NCI-H526 treated with DMSO at 0.1 percent for 48 hours (cell line): ENCODE measurements around the gene ASGR1.

Source experiments
- DNase-seq: peaks from one replicate; lab custom pipeline; 2025; lab: John Stamatoyannopoulos, UW

ASGR1 gene

GRCh38 chr17:7179317-7180254 lies at the start of gene ASGR1:
TSS of gene ASGR1 (minus strand) at chr17:7179370. CDS start at chr17:7178563, 807 bp downstream.
- no peak for DNase-seq

DNA sequence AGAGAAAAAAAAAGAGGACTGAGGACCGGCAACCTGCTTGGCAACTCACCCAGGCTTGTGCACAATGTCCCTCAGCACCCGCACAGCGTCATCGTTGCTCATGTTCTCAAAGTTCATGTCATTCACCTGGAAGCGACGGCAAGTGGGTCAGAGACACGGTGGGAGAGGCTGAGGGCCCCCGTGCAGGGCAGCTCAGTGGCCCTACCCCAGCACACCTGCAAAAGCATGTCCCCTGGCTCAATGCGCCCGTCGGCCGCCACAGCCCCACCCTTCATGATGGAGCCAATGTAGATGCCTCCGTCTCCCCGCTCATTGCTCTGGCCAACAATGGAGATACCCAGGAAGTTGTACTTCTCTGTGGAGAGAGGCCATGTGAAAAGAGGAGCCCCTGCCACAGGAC lies 49.8 kb upstream of the ASGR1 start:
- DNase-seq: no peak

- DNase-seq: no peak
These were observed 47.8 kb upstream of the ASGR1 start for GRCh38 chr17:7226721-7227710.

- DNase-seq: no peak
These were observed 46.7 kb upstream of the ASGR1 start for GRCh38 chr17:7225711-7226331.

GRCh38 chr17:7224661-7225111 lies 45.5 kb upstream of the ASGR1 start:
- DNase-seq: no peak

DNA sequence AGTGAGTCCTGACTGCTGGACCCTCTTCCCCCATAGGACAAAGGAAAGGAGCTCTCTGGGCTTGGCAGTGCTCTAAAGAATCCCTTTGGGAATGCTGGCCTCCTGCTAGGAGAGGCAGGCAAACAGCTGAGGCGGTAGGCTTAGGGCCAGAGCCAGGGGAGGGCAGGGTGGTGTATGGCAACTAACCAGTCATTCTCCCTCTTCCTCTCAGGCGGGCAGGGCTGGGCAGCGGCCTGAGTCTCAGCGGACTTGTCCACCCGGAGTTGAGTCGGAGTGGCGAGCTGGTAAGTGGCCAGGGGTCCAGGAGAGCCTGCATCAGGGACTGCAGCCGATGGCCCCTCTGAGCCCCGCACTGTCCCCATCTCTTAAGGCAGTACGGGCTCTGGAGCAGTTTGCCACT lies 44.9 kb upstream of the ASGR1 start:
- DNase-seq: no peak

GRCh38 chr17:7223375-7223774 lies 44.2 kb upstream of the ASGR1 start:
- no peak for DNase-seq

DNA sequence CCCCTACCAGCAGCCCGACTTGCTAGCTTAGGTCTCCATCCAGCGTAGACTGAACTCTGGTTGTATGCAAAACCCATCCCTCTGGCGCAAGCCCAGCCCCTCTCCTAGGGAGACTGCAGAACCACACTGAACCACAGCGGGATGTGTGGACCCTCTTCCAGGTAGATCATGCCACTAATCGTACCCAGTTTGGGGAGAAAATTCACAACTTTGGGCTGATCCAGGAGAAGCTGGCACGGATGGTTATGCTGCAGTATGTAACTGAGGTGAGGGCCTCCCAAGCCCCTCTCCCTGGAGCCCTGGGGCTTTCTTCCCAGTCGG lies 43.8 kb upstream of the ASGR1 start:
- no peak for DNase-seq

DNA sequence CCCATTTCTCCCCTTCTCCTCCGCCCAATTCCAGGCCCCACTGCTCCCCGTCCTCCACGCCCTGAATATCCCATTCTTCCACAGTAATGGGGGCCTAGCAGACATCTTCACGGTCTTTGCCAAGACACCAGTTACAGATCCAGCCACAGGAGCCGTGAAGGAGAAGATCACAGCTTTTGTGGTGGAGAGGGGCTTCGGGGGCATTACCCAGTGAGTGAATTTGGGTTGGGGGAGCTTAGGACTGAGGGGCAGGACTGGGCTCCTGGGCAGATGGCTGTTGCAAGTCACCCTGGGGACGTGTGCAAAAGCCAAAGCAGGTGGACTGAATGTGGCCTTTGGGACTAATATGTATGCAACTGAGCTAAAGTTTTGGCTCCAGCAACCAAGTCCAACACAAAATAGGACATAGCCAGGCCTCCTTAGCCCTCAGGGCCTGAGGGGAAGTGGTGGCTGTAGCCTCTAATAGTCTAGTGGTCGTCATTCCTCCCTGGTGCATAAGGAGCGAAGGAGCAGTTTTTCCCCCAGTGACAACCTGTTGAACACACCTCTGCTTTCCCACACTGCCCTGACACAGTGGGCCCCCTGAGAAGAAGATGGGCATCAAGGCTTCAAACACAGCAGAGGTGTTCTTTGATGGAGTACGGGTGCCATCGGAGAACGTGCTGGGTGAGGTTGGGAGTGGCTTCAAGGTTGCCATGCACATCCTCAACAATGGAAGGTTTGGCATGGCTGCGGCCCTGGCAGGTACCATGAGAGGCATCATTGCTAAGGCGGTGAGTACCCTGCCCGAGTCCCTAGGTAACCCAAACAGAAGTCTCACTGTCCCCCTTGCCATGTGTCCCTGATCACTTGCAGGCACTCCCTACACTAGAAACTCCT lies 43.2 kb upstream of the ASGR1 start:
- DNase-seq: no peak

DNA sequence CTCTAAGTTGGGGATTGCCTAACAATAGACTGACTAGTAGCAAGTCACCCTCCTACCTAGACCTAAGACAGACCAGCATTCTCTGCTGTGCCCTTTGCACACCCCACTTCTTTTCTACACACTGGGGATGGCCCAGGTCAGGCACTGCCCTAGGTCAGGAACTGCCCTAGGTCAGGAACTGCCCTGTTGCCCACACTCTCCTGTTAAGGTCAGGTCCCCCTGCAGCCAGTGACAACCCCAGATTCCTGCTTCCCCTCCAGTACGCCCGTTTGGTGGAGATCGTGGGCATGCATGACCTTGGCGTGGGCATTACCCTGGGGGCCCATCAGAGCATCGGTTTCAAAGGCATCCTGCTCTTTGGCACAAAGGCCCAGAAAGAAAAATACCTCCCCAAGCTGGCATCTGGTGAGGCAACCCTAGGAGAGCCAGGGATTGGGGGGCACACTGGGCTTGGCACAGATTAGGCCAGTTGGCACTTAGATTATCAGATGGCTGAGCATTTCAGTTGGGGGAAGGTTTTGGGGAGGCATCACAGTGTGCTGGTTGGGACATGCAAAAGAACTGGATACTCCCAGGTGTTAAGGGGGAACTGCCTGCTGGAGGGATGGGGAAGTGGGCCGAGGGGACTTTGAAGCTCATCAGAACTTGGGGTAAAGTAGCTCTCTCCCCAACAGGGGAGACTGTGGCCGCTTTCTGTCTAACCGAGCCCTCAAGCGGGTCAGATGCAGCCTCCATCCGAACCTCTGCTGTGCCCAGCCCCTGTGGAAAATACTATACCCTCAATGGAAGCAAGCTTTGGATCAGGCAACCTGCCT lies 42.3 kb upstream of the ASGR1 start:
- no peak for DNase-seq

DNA sequence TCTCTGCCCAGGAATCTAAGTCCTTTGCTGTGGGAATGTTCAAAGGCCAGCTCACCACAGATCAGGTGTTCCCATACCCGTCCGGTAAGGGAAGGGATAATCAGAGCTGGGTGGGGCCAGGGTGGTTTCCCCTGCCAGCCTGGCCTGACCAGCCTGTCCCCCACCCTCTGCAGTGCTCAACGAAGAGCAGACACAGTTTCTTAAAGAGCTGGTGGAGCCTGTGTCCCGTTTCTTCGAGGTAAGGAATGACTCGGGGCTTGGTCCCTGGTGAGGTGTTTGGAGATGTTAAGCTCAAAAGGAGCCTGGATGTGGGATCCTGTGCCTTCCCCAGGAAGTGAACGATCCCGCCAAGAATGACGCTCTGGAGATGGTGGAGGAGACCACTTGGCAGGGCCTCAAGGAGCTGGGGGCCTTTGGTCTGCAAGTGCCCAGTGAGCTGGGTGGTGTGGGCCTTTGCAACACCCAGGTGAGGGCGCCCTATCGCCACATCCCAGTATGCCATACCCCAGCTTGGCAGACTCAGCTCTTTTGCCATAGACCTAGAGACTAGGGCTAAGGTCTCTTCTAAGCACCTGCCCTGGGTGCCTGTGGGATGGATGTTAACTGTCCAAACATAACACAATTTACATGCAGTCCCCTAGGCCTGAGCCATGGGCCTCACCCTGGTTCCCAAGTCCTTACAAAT lies 41.6 kb upstream of the ASGR1 start:
- no peak for DNase-seq

- peak; percentile 10 for DNase-seq
These were observed 40.8 kb upstream of the ASGR1 start, which contains the start of the genes ACADVL and DLG4 for GRCh38 chr17:7219812-7220592. TSS of gene ACADVL (plus strand) at chr17:7219938. CDS start at chr17:7219985, 47 bp downstream. TSS of gene DLG4 (minus strand) at chr17:7219836.

DNA sequence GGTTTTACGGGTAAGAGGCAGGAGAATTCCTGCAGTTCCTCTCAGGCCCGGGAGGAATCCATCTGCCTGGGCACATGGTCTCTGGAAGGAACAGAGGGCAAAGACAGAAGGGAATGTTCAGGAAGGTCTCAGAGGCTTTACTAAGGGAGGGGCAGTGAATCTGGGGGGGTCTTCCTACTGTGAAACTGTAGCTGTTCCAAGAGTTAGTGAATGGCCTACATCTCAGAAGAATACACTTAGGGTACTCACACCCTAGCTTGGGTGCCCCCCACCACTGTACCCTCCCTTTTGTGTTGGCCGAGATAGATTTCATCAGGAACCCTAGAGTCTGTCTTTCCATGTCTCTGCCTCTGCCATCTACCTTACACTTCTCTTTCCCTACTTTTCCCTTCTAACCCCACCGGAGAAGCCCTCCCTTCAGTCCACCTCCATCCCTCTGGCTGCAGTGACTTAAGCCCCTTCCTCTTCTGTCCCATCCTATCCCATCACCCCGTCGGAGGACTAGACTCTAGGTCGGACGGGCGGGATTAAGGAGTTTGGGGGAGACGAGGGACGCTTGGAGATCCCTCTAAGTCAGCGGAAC lies 40.1 kb upstream of the ASGR1 start:
- DNase-seq: no peak

- DNase-seq: no peak
These were observed 39.6 kb upstream of the ASGR1 start for GRCh38 chr17:7218758-7219157.

DNA sequence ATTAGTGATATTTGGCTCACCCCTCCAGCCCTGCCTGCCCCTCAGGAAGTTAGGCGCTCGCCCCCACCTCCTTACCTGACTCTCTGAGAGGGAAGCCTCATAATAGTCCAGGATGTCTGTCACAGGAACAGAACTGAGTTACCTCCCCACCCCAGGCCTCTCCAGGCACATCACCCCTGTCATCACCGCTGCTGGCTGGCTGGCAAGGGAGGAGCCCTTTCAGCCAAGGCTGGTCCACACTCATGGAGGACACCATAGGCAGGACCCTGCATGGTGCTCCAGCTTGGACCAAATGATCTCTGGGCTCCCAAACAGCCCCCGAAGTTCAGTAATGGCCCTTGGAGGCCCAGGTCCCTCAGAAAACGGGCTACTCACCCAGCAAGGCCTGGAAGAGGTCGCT lies 39.0 kb upstream of the ASGR1 start:
- no peak for DNase-seq

DNA sequence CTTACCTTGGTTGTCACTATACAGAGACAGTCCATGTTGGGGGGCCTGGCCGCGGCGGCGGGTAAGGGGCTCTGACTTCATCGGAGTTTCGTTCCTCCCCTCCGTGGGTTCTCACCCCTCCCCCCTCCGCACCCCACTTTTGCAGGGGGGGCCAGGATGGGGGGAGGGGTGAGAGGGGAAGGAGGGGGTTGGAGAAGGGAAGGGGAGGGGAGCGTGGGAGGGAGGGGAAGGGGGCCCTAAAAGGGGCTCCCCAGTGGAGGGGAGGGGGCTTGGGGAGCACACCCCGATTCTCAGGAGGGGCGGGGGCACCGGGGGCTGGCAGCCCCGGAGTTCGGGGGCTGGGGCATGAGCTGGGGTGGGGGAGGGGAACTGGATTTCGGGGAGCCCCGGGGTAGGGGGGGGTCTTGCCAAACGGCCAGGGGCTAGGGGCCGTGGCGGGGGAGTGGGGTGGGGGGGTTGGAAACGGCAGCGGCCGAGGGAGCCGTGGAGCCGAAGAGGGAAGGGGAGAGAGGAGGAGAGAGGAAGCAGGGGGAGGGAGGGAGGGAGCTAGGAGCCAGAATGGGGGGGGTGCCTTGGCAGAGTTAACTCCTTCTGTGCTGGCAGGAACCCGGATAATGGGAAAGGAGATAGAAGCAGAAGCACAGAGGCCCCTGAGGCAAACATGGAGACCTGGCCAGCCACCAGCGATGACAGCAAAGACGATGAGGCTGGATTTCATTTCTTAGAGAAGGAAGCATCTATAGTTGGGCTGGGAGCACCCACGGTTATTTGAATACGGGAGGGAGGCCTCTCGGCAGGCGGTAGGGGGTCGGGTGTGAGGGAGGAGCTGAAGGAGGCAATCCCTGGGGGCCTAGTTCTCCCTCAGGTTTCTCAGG lies 38.2 kb upstream of the ASGR1 start:
- no peak for DNase-seq
